CD4-positive, alpha-beta T cell treated with Interleukin-2 at 100 ng/mL for 4 hours (primary cell): Measurements from ENCODE around the gene KDM5B.

ENCODE experiments used
- DNase-seq: peaks from one replicate; pipeline ENCODE4 v3.0.0-alpha.2; 2020; ENCODE audit warnings: low spot score

The KDM5B gene

GRCh38 chr1:202685641-202686040 is 122.6 kb downstream of the KDM5B start:
- DNase-seq: no peak

GRCh38 chr1:202684716-202685115 is 123.5 kb downstream of the KDM5B start:
- no peak for DNase-seq

- no peak for DNase-seq
Measured at GRCh38 chr1:202683029-202683428, 125.2 kb downstream of the KDM5B start.

GRCh38 chr1:202682477-202682876 is 125.7 kb downstream of the KDM5B start:
- DNase-seq: no peak

- no peak for DNase-seq
Measured at GRCh38 chr1:202681736-202682420, 126.3 kb downstream of the KDM5B start.

- DNase-seq: no peak
Measured at GRCh38 chr1:202680586-202681352, 127.5 kb downstream of the KDM5B start.

- no peak for DNase-seq
Measured at GRCh38 chr1:202679406-202680177, 128.6 kb downstream of the KDM5B start.

- DNase-seq: no peak
Measured at GRCh38 chr1:202677433-202677832, 130.8 kb downstream of the KDM5B start.
